Measurements from ENCODE around the gene C16orf86. TPM values are rescaled to one million over a fixed set of nuclear protein-coding genes. Genes with fewer than 3 reads are reported as not detected.

C16orf86 gene
- total and polyA plus RNA-seq, 3 experiments from 2014 or later, result 0.79 to 2.7 (median 1.9) TPM

DNA sequence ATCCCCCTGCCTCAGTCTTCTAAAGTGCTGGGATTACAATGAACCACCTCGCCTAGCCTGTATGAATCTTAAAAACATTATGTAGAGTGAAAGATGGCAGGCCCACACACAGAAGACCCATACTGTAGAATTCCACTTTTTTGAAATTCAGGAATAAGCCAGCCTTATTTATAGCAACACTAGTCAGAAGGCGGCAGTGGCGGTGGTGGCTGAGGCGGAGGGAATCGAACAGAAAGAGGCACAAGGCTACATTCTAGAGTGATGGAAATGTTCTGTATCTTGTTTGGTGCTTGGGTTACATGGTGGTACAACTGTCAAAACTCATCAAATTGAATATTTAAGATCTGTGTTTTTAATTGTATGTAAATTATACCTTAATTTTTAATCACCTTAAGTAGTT is 41.2 kb downstream of the C16orf86 start:
- Mint-ChIP-seq H3K27me3 (no peaks in the 10 kb centered on the region), H3K9me3 (no peaks in the 10 kb centered on the region), H3K4me1 (peaks cover 18 to 43% (median 40%) of the 10 kb centered on the region in 3 donors), H3K36me3 (peaks cover 0 to 5% (median 3%) of the 10 kb centered on the region in 3 donors), H3K4me3 (no peak overlapping the region), H3K27ac (peak overlapping the region in 2 of 8 donors; percentile 61 to 94)
- H3K4me3 ChIP-seq (ENCODE audit: low read length), result no peak overlapping the region
- POLR2A ChIA-PET, result no interaction called here
- H3K9me3 ChIP-seq (ENCODE audit: low read length), result no peaks in the 10 kb centered on the region
- no peaks in the 10 kb centered on the region for H3K27me3 ChIP-seq (ENCODE audit: insufficient read depth, low read length, poor library complexity, severe bottlenecking)
- CTCF ChIA-PET, result no interaction called here
- no peaks in the 10 kb centered on the region for H3K36me3 ChIP-seq (ENCODE audit: insufficient read depth, low read length)
- peaks cover 16% of the 10 kb centered on the region for H3K4me1 ChIP-seq (ENCODE audit: insufficient read depth, low read length)
- H3K27ac ChIP-seq (ENCODE audit: low read depth, low read length), result no peak overlapping the region
- DNase-seq, result no peak

DNA sequence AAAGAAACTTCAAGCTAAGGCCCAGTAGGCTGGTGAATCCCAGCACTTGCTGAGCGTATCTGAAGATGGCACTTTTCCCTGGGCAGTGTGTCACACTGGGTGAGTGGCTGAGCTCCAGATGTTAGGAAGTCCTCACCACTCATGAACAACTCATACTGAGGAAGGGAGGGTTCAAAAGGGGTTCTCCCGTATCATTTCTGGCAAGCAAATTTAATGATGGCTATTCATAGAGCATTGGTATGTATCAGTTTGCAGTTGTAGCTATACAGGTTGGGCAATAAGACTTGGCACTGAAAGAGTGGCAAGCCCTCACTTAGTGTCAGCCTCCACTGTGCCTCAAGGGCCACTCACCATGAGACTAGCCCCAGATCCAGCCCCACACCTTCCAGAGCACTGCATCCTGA is 41.8 kb downstream of the C16orf86 start:
- no peak overlapping the region for H3K4me3 ChIP-seq (ENCODE audit: low read length)
- ChIA-PET POLR2A (no interaction called here), CTCF (no interaction called here)
- no peaks in the 10 kb centered on the region for H3K9me3 ChIP-seq (ENCODE audit: low read length)
- peak overlapping the region in 2 of 8 donors; percentile 11 to 18 for H3K27ac Mint-ChIP-seq
- H3K27me3 ChIP-seq (ENCODE audit: insufficient read depth, low read length, poor library complexity, severe bottlenecking), result no peaks in the 10 kb centered on the region
- H3K27me3 Mint-ChIP-seq, result no peaks in the 10 kb centered on the region
- H3K27ac ChIP-seq (ENCODE audit: low read depth, low read length), result no peak overlapping the region
- peaks cover 11% of the 10 kb centered on the region for H3K4me1 ChIP-seq (ENCODE audit: insufficient read depth, low read length)
- H3K36me3 Mint-ChIP-seq, result peaks cover 0 to 5% (median 3%) of the 10 kb centered on the region in 3 donors
- H3K4me1 Mint-ChIP-seq, result peaks cover 14 to 37% (median 37%) of the 10 kb centered on the region in 3 donors
- H3K36me3 ChIP-seq (ENCODE audit: insufficient read depth, low read length), result no peaks in the 10 kb centered on the region
- H3K4me3 Mint-ChIP-seq, result peak overlapping the region in 1 of 7 donors; percentile 29
- H3K9me3 Mint-ChIP-seq, result no peaks in the 10 kb centered on the region
- DNase-seq, result no peak

DNA sequence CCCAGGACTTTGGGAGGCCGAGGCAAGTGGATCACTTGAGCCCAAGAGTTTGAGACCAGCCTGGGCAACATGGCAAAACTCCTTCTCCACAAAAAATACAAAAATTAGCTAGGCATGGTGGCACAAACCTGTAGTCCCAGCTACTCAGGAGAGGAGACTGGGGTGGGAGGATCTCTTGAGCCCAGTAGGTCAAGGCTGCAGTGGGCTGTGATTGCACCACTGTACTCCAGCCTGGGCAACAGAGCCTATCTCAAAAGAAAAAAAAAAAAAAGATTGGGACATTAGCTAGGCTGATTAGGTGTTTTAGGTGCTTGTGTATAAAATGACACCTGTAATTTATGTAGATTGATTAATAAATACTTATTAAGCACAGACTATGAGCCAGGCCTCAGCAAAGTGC is 42.4 kb downstream of the C16orf86 start:
- Histone ChIP-seq H3K27ac (ENCODE audit: low read depth, low read length) (no peak overlapping the region), H3K4me3 (ENCODE audit: low read length) (no peak overlapping the region), H3K4me1 (ENCODE audit: insufficient read depth, low read length) (peaks cover 4% of the 10 kb centered on the region), H3K27me3 (ENCODE audit: insufficient read depth, low read length, poor library complexity, severe bottlenecking) (no peaks in the 10 kb centered on the region), H3K9me3 (ENCODE audit: low read length) (no peaks in the 10 kb centered on the region), H3K36me3 (ENCODE audit: insufficient read depth, low read length) (no peaks in the 10 kb centered on the region)
- H3K4me3 Mint-ChIP-seq, result no peak overlapping the region
- POLR2A ChIA-PET, result no interaction called here
- peaks cover 0 to 5% (median 5%) of the 10 kb centered on the region in 3 donors for H3K36me3 Mint-ChIP-seq
- no peaks in the 10 kb centered on the region for H3K27me3 Mint-ChIP-seq
- no peaks in the 10 kb centered on the region for H3K9me3 Mint-ChIP-seq
- peaks cover 9 to 36% (median 36%) of the 10 kb centered on the region in 3 donors for H3K4me1 Mint-ChIP-seq
- H3K27ac Mint-ChIP-seq, result peak overlapping the region in 1 of 8 donors; percentile 6
- CTCF ChIA-PET, result no interaction called here
- no peak for DNase-seq

DNA sequence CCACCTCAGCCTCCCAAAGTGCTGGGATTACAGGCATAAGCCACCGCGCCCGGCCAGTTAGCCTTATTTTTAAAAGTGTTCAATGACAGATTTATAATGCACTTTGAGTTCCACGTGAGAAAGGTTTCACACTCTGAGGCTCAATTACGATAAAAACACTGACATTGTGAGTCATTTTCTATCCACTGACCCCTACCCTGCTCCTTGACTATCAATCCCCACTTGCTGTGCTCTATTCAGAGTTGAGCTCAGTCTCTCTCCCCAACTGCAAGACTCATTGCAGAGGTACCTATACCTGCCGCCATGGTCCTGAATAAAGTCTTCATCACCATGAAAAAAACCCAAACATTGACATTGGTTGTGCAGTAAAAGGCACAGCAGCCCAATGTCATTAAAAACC is 44.0 kb downstream of the C16orf86 start:
- H3K27me3 ChIP-seq (ENCODE audit: insufficient read depth, low read length, poor library complexity, severe bottlenecking), result no peaks in the 10 kb centered on the region
- H3K4me3 ChIP-seq (ENCODE audit: low read length), result no peak overlapping the region
- Mint-ChIP-seq H3K27ac (peak overlapping the region in 3 of 8 donors; percentile 2 to 64 (median 41)), H3K36me3 (peaks cover 0 to 7% (median 5%) of the 10 kb centered on the region in 3 donors), H3K4me1 (peaks cover 5 to 34% (median 30%) of the 10 kb centered on the region in 3 donors), H3K4me3 (no peak overlapping the region), H3K9me3 (no peaks in the 10 kb centered on the region), H3K27me3 (no peaks in the 10 kb centered on the region)
- DNase-seq, result no peak
- H3K4me1 ChIP-seq (ENCODE audit: insufficient read depth, low read length), result no peaks in the 10 kb centered on the region
- no peaks in the 10 kb centered on the region for H3K9me3 ChIP-seq (ENCODE audit: low read length)
- ChIA-PET POLR2A (no interaction called here), CTCF (no interaction called here)
- H3K27ac ChIP-seq (ENCODE audit: low read depth, low read length), result no peak overlapping the region
- no peaks in the 10 kb centered on the region for H3K36me3 ChIP-seq (ENCODE audit: insufficient read depth, low read length)

DNA sequence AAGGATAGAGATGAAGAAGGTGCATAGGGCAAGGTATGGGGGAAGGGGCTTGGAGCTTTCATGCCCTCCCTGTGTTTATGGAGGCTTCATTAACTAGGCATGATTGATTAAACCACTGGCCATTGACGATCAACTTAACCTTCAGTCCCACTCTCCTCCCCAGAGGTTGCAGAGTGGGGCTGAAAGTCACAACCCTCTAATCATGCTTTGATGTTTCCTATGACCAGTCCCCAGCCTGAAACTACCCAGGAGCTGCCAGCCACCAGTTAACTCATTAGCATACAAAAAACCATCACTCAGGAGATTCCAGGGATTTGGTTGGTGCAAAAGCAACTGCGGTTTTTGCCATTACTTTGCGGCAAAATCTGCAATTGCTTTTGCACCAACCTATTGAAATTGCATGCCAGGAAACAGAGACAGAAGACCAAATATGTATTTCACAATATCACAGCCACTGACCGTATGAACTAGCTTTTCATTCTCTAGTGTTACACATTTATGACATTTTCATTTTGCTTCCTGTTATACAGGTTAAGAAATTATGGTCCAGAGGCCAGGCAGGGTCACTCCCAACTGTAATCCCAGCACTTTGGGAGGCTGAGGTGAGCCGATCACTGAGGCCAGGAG is 47.1 kb downstream of the C16orf86 start:
- no peak overlapping the region for H3K27ac ChIP-seq (ENCODE audit: low read depth, low read length)
- H3K27me3 ChIP-seq (ENCODE audit: insufficient read depth, low read length, poor library complexity, severe bottlenecking), result no peaks in the 10 kb centered on the region
- Mint-ChIP-seq H3K9me3 (no peaks in the 10 kb centered on the region), H3K4me3 (no peak overlapping the region), H3K36me3 (peaks cover 0 to 7% (median 7%) of the 10 kb centered on the region in 3 donors), H3K4me1 (peaks cover 15 to 50% (median 41%) of the 10 kb centered on the region in 3 donors), H3K27ac (peak overlapping the region in 2 of 8 donors; percentile 50 to 63), H3K27me3 (no peaks in the 10 kb centered on the region)
- peaks cover 9% of the 10 kb centered on the region for H3K4me1 ChIP-seq (ENCODE audit: insufficient read depth, low read length)
- H3K9me3 ChIP-seq (ENCODE audit: low read length), result no peaks in the 10 kb centered on the region
- ChIA-PET POLR2A (interaction anchor here (1.0 kb wide), 1 partner anchor 94 kb away, joined by 3 read pairs; no protein-coding TSS in a partner anchor), CTCF (no interaction called here)
- H3K4me3 ChIP-seq (ENCODE audit: low read length), result no peak overlapping the region
- no peak for DNase-seq
- H3K36me3 ChIP-seq (ENCODE audit: insufficient read depth, low read length), result no peaks in the 10 kb centered on the region

DNA sequence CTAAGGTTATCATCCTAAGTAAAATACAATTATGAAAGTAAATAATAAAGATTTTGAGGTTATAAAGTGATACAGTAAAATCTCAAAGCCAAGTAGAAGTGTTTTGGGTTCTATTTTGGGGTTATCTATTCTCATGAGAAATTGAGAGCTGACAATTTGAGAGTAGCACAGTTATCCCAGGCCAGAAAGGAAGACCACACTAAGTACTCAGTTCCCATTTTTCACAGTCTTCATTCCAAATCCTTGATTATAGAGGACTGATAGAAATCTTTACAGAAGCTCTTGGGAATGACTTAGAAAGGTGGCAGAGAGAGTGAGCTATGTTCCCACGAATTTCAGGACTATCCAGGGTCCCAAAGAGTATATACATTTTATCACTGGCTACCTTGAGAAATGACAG is 47.9 kb downstream of the C16orf86 start:
- POLR2A ChIA-PET, result no interaction called here

DNA sequence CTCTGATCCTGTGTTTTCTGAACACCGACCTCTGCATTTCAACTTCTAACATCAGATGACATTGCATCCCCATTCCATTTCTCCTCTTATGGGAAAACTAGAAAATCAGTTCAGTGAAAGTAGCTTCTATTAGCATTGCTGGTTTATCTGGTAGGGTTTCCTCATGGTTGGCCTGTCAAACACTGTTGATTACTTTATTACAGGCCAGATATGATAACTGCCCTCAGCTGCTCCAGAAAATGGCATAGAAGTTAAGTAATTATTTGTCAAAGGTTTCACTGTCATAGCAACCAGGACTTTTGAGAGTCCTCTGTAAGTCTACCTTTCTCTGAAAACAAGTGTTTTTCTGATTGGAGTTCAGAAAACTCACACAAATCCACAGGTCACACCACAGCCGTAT is 49.5 kb downstream of the C16orf86 start:
- no peaks in the 10 kb centered on the region for H3K9me3 ChIP-seq (ENCODE audit: low read length)
- no peaks in the 10 kb centered on the region for H3K27me3 Mint-ChIP-seq
- H3K4me1 Mint-ChIP-seq, result peaks cover 29 to 66% (median 59%) of the 10 kb centered on the region in 3 donors
- H3K4me3 Mint-ChIP-seq, result peak overlapping the region in 1 of 7 donors; percentile 38
- no peak overlapping the region for H3K27ac Mint-ChIP-seq
- H3K27me3 ChIP-seq (ENCODE audit: insufficient read depth, low read length, poor library complexity, severe bottlenecking), result no peaks in the 10 kb centered on the region
- peaks cover 0 to 14% (median 5%) of the 10 kb centered on the region in 3 donors for H3K36me3 Mint-ChIP-seq
- ChIA-PET CTCF (interaction anchor here (1.1 kb wide), 1 partner anchor 169 kb away, joined by 3 read pairs; no protein-coding TSS in a partner anchor), POLR2A (interaction anchor here (0.6 kb wide), 2 partner anchors 9 to 429 kb away, joined by 3 to 4 read pairs; no protein-coding TSS in a partner anchor)
- DNase-seq, result no peak
- no peak overlapping the region for H3K27ac ChIP-seq (ENCODE audit: low read depth, low read length)
- H3K4me1 ChIP-seq (ENCODE audit: insufficient read depth, low read length), result peaks cover 19% of the 10 kb centered on the region
- no peak overlapping the region for H3K4me3 ChIP-seq (ENCODE audit: low read length)
- no peaks in the 10 kb centered on the region for H3K36me3 ChIP-seq (ENCODE audit: insufficient read depth, low read length)
- H3K9me3 Mint-ChIP-seq, result no peaks in the 10 kb centered on the region

More for the DNA sequence above, 47.9 kb downstream of the C16orf86 start:
- Mint-ChIP-seq H3K4me3 (peak overlapping the region in 1 of 7 donors; percentile 32), H3K9me3 (no peaks in the 10 kb centered on the region), H3K36me3 (peaks cover 0 to 12% (median 7%) of the 10 kb centered on the region in 3 donors), H3K27ac (peak overlapping the region in 1 of 8 donors; percentile 54), H3K27me3 (no peaks in the 10 kb centered on the region), H3K4me1 (peaks cover 15 to 56% (median 47%) of the 10 kb centered on the region in 3 donors)
- H3K36me3 ChIP-seq (ENCODE audit: insufficient read depth, low read length), result no peaks in the 10 kb centered on the region
- CTCF ChIA-PET, result interaction anchor here (1.2 kb wide), 2 partner anchors 102 to 228 kb away, joined by 3 to 4 read pairs; no protein-coding TSS in a partner anchor
- DNase-seq, result no peak
- H3K9me3 ChIP-seq (ENCODE audit: low read length), result no peaks in the 10 kb centered on the region
- H3K27ac ChIP-seq (ENCODE audit: low read depth, low read length), result no peak overlapping the region
- H3K27me3 ChIP-seq (ENCODE audit: insufficient read depth, low read length, poor library complexity, severe bottlenecking), result no peaks in the 10 kb centered on the region
- H3K4me3 ChIP-seq (ENCODE audit: low read length), result no peak overlapping the region
- H3K4me1 ChIP-seq (ENCODE audit: insufficient read depth, low read length), result peaks cover 10% of the 10 kb centered on the region

All from CD8-positive, alpha-beta memory T cell (primary cell).